HG03175 (cell line): ENCODE data around the gene CENPE.

Experiments used
- ATAC-seq: cut with Tn5 transposase; IDR thresholded peaks from one replicate; pipeline ENCODE4 v1.9.1; 2021; ENCODE audit warnings: mild to moderate bottlenecking, moderate library complexity; ENCODE audit not compliant: unreplicated experiment

CENPE gene

DNA sequence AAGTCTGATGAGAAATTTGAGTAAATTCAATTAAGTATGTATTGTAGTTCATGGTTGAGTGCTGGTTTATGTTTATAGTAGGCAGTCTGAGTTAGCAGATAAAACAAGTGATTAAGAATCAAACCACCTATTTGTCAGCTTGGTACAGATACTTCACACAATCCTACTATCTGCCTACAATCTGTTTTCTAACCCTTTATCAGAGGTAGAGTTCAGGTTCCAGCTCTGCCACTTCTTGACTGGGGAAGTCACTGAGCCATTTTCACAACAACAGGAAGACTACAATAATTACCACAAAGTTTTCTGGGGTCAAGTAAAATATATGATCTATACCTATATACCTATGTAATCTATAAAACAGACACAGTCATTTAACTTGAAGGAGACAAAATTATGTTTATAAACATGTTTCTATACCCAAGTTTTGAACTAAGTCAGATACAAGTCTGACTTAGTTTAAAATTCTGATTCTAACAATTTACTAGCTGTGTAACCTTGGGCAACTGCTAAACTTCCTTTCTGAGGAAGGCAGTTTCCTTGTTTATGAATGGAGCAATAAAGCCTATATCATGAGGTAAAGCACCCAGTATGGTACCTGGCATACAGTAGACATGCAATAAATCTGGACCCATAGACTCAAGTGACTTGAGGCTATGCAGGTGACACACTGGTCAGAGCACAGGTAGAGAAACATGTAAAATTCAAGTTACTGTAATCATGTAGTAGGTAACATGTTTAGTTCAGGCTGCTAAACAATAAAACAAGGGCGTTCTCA is 61.3 kb downstream of the CENPE start:
- ATAC-seq, result no peak

GRCh38 chr4:103129174-103129573 is 69.0 kb downstream of the CENPE start:
- no peak for ATAC-seq

- no peak for ATAC-seq
These were observed 72.0 kb downstream of the CENPE start for GRCh38 chr4:103126126-103126525.

DNA sequence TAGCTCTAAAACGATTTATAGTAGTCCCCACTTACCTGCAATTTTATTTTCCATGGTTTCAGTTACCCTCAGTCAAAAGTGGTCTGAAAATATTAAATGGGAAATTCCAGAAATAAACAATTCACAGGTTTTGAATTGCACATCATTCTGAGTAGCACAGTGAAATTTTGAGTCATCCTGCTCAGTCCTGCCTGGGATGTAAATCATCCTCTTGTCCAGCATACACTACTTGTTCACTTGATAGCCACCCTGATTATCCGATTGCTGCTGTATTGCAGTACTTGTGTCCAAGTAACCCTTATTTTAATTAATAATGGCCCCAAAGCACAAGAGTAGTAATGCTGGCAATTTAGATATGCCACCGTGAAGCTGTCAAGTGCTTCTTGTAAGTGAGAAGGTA is 75.0 kb downstream of the CENPE start:
- ATAC-seq, result no peak

DNA sequence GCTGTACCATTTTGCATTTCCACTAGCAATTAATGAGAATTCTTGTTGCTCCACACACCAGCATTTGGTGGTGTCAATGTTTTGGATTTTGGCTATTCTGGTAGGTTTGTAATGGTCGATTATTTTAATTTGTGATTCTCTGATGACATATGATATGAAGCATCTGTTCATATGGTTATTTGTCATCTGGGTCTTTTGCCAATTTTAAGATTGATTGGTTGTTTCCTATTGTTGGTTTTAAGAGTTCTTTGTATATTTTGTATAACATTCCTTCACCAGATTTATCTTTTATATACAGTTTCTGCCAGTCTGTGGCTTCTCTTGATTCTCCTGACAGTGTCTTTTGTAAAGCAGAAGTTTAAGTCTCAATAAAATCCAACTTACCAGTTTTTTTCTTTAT is 80.0 kb downstream of the CENPE start:
- no peak for ATAC-seq

DNA sequence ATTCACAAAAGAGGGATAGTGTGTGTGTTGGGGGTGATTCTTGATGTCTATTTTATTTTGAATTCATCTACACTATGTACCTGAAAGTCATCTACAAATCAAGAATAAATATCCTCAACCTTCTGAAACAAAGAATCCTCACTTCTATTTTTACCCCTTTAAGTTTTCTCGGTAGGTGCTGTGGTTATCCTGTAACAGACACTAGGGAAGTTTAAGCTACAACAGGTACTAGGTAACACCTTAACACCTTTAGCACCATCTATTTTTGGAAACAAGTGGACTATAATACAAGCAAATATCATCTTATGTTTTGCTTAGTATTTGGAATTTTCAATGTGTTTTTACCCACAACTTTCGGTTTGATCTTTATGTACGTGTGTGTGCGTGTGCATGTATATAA is 86.5 kb downstream of the CENPE start:
- no peak for ATAC-seq

GRCh38 chr4:103108542-103108941 is 89.6 kb downstream of the CENPE start:
- no peak for ATAC-seq

GRCh38 chr4:103105558-103106356 is 92.4 kb downstream of the CENPE start:
- ATAC-seq, result no peak

- ATAC-seq, result no peak
These were observed 93.3 kb downstream of the CENPE start for GRCh38 chr4:103104886-103105285.

GRCh38 chr4:103100691-103101090 is 97.5 kb downstream of the CENPE start:
- no peak for ATAC-seq

DNA sequence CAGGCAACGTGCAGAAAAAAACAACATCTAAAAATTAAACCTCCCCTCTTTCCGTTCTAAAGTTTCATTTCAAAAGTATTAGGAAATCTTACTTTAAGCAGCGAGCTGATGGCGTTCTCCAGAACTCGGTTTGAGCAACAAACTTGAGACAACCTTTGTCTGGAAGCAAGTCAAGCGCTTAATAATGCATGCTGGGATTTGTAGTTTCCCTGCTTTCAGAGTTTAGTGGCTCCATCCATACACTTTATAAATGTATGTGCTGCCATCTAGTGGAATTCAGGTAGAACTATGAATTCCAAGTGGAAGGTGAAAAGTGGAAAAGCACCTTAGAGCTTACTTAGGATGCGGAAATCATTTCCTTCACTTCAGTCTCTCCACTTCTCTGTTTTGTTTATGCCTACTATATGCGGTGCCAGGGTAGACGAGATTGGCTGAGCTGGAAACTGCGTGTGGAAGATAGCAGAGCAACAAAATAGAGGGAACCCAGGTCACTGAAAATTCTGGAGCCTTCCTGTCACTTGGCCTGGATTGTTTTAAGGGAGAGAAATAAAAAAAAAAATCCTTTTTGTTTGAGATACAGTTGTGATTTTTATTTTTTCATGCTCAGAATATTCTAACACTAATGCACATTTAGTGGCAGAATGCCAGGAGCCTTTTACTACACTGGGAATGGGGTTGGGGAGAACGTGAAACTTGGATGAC is 98.3 kb downstream of the CENPE start, which contains the start of gene BDH2:
BDH2 (minus strand) TSS at position 144 of the 702 bp plus-strand sequence. CDS start 3,580 bp downstream, outside the sequence.
- peak; percentile 97 for ATAC-seq

DNA sequence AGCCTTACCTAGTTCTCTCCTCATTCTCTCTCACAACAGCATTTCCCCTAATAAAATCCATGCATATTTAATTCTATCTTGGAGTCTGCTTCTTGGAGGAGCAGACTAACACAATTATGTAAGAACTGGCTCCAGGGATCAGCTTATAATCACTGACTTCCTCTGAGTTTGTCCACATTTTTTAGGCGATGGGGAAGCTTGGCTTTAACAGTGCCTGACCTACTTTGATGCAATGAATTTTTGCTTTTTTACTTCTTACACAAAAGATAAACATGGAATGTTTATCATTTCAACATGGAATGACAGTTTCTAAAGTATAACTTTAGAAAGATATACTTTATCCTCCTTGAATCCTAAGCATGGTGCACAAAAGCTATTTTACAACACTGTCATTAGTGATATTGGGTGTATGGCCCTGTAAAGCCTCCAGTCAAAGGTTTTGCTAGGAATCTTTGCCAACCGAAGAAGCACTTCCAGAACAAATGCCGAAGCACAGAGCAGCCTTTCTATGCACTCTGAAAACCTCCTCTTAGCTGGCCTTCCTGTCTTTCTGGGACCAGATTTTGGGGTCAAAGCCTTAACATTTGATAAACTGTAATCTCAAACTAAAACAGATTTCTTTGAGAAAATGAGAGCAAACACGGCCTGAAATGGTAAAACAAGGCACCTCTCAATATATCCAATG is 99.2 kb downstream of the CENPE start:
- no peak for ATAC-seq

- ATAC-seq, result no peak
These were observed 99.8 kb downstream of the CENPE start for GRCh38 chr4:103098341-103098740.

DNA sequence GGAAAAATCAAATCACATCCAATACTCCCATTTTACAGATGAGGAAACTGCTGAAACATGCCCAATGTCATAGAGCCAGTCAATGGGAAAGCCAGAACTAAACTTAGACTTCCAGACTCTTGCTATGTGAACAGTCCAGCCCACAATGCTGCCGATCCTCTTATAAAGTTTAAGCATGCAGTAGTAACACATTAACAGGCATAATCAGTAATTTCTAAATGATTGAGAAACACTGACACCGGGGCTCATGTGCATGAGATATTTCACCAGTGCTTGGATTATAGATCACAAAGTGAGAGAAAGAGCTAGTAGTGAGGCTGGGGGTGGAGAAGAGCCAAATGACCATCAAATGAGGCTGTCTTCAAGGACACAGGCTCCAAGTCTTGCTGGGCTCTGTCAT is 101.0 kb downstream of the CENPE start:
- ATAC-seq, result no peak

DNA sequence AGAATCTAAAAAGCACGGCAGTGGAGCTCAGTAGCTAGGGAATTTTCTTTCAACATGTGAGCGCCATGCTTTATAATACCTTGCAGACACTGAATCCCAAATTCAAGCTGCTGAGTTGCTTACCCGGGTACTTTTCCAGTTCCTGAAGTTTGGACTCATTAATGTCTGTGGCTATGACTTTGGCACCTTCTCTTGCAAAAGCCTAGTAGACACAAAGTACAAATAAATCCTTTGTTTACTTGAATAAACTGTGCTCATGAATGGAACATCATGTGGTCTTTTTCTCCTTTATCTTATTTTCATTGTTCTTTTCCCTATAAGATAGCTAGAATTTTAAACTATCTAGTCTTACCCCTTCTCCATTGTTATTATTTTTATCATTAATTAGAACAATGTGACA is 103.1 kb downstream of the CENPE start:
- ATAC-seq, result no peak

GRCh38 chr4:103092245-103092644 is 105.9 kb downstream of the CENPE start:
- ATAC-seq, result no peak

- peak; percentile 78 for ATAC-seq
These were observed 106.4 kb downstream of the CENPE start for GRCh38 chr4:103091601-103092223.

DNA sequence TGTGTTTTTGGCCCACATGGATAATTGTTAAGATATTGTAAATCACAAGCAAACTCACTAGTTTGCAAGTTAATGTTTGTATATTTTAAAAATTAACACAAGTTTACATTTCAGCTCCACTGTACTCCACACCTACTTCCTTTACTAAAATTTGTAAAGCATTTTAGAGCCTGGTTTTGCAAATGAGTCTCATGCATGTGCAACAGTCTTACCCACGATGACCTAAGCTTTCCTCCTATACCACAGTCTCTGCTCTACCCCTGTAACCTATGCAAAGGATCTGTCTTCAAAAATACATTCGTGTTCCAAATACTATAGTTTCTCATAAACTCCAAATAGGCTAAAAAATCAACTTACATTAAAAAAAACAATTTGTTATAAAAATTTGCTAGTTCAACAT is 108.7 kb downstream of the CENPE start:
- ATAC-seq, result no peak

DNA sequence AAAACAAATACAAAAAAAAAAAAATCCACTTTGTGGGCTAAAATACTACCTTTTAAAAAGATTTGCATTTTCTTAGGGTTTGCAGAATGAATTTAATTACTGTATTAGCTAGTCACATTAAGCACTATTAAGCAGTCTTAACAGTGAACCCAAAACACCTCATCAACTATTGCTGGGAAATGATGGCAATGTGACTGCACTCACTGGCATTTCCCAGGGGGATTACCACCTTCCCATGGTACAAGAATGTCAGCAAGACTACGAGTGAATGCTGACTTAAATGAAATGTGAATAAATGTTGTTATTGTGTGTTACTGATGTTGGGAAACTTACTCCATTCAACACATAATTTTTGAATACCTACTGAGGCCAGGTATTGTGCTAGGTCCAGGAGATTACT is 111.6 kb downstream of the CENPE start:
- no peak for ATAC-seq

DNA sequence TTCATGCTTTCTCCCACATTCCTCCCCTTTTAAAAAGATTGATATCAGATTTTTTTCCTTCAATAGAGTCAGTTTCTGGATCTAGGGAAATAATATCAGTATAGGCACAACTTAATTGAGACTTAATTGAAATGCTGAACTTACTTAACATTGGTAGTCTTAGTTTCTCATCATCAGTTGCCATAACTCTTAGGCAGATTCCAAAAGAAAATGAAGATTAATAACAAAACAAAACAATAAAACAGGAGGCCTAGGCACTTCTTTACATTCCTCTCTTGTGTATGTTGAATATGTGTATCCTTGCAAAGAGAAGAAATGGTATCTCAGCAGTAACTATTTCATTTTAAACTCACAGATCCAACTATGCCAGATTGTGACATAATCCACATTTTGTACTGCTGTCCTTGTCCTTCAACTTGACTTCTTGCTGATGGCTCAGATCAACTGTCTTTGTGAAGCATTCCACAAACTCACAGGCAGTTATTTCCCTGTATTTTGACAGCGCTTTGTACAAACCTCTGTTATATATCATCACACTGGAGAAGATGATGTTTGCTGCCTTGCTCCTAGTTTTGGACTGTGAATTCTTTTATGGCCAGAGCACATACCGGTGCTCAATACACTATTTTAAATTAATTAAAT is 112.5 kb downstream of the CENPE start:
- ATAC-seq, result no peak
